Astrocyte (in vitro differentiated cells and primary cell): ENCODE results near the gene RAPGEF4. TPM values are rescaled to one million over a fixed set of nuclear protein-coding genes. Genes with fewer than 3 reads are reported as not detected.
A peak's percentile ranks its signal among the peaks of the same experiment; 100 is the strongest.

Source experiments
- DNase-seq: peaks from one replicate; pipeline ENCODE4 v3.0.0-alpha.2; 2010; ENCODE audit warnings: low read depth
- FAIRE-seq: peaks from 2 replicates; lab custom pipeline; 2011; peaks lifted over from hg19 to GRCh38; lab: Jason Lieb, UNC
- H2AFZ ChIP-seq: 2 replicates; pipeline ENCODE4 v1.6.0; 2012; ENCODE audit warnings: low read depth, low read length, inconsistent platforms
- H3K27ac ChIP-seq: 2 replicates; pipeline ENCODE4 v1.5.1; 2011; ENCODE audit warnings: low read depth, low read length, inconsistent platforms
- H3K27me3 ChIP-seq: 2 replicates; pipeline ENCODE4 v1.6.0; 2011; ENCODE audit warnings: low read length, inconsistent platforms; ENCODE audit not compliant: insufficient read depth
- H3K36me3 ChIP-seq: 2 replicates; pipeline ENCODE4 v1.5.1; 2011; ENCODE audit warnings: low read length, inconsistent platforms; ENCODE audit not compliant: insufficient read depth
- H3K4me1 ChIP-seq: 2 replicates; pipeline ENCODE4 v1.5.1; 2011; ENCODE audit warnings: low read length, inconsistent platforms; ENCODE audit not compliant: insufficient read depth
- H3K4me2 ChIP-seq: 2 replicates; pipeline ENCODE4 v1.6.0; 2012; ENCODE audit warnings: low read length, inconsistent platforms
- H3K4me3 ChIP-seq: 2 replicates; pipeline ENCODE4 v1.5.1; 2011; ENCODE audit warnings: low read depth, mild to moderate bottlenecking, low read length, inconsistent platforms; ENCODE audit not compliant: insufficient read depth
- H3K79me2 ChIP-seq: 2 replicates; pipeline ENCODE4 v1.6.0; 2012; ENCODE audit warnings: mild to moderate bottlenecking, low read length, inconsistent platforms; ENCODE audit not compliant: insufficient read depth
- H3K9ac ChIP-seq: 2 replicates; pipeline ENCODE4 v1.6.0; 2012; ENCODE audit warnings: mild to moderate bottlenecking, low read length, inconsistent platforms
- H3K9me3 ChIP-seq: 2 replicates; pipeline ENCODE4 v1.5.1; 2012; ENCODE audit warnings: low read depth, mild to moderate bottlenecking, low read length, inconsistent platforms; ENCODE audit not compliant: insufficient read depth
- H4K20me1 ChIP-seq: 2 replicates; pipeline ENCODE4 v1.6.0; 2012; ENCODE audit warnings: low read length, inconsistent platforms; ENCODE audit not compliant: insufficient read depth
- H3K27ac Mint-ChIP-seq: one replicate; pipeline ENCODE4 v1.8.0; 2021; ENCODE audit warnings: mild to moderate bottlenecking, mixed read lengths; ENCODE audit not compliant: unreplicated experiment
- H3K27me3 Mint-ChIP-seq: one replicate; pipeline ENCODE4 v1.8.0; 2021; ENCODE audit warnings: low read depth, mixed read lengths; ENCODE audit not compliant: unreplicated experiment
- H3K36me3 Mint-ChIP-seq: one replicate; pipeline ENCODE4 v1.8.0; 2021; ENCODE audit warnings: low read depth, mixed read lengths; ENCODE audit not compliant: unreplicated experiment
- H3K4me1 Mint-ChIP-seq: one replicate; pipeline ENCODE4 v1.8.0; 2021; ENCODE audit warnings: low read depth, mixed read lengths; ENCODE audit not compliant: unreplicated experiment
- H3K4me3 Mint-ChIP-seq: one replicate; pipeline ENCODE4 v1.8.0; 2021; ENCODE audit warnings: mild to moderate bottlenecking, moderate library complexity, mixed read lengths; ENCODE audit not compliant: unreplicated experiment
- H3K9me3 Mint-ChIP-seq: one replicate; pipeline ENCODE4 v1.8.0; 2021; ENCODE audit warnings: mild to moderate bottlenecking, mixed read lengths; ENCODE audit not compliant: unreplicated experiment
- EZH2 ChIP-seq: IDR thresholded peaks from 2 replicates; pipeline ENCODE4 v1.6.1; 2012; ENCODE audit warnings: mild to moderate bottlenecking, low read length, inconsistent platforms; ENCODE audit not compliant: insufficient read depth
- total RNA-seq: library from RNA; stranded (reverse); gene quantifications from 2 replicates; pipeline ENCODE4 v1.2.1, GENCODE V29; 2021
- TF ChIP-seq, protein P1 (sequence below): IDR thresholded peaks from 2 replicates; pipeline ENCODE4 v1.5.1; 2011; ENCODE audit warnings: low read depth, mild to moderate bottlenecking, inconsistent platforms, low read length, moderate library complexity; ENCODE audit not compliant: insufficient read depth

The RAPGEF4 gene
- total RNA-seq, 1 donor from 2014 or later: 1.1 TPM

DNA sequence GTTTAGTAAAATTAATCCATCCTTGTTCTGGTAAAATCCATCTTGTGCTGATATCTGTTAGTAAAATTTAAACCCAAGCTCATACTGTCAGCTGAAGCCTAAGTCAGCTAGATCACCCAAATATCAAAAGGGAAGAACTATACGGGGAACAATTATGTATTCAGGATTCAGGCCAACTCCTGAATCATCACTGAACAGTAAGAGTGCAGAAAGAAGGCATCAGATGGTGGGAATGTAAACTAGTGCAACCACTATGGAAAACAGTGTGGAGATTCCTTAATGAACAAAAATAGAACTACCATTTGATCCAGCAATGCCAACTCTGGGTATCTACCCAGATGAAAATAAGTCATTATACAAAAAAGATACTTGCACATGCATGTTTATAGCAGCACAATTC is 81.8 kb downstream of the RAPGEF4 start:
- H3K9me3 Mint-ChIP-seq: no peaks in the 10 kb centered on the region
- Histone ChIP-seq H3K9me3 (no peaks in the 10 kb centered on the region), H2AFZ (no peak overlapping the region), H3K4me3 (no peak overlapping the region), H3K9ac (no peak overlapping the region), H3K36me3 (no peaks in the 10 kb centered on the region), H3K27me3 (no peaks in the 10 kb centered on the region), H3K4me1 (peaks cover 6% of the 10 kb centered on the region), H3K27ac (no peak overlapping the region), H4K20me1 (no peaks in the 10 kb centered on the region), H3K4me2 (no peak overlapping the region), H3K79me2 (no peaks in the 10 kb centered on the region)
- no peaks in the 10 kb centered on the region for H3K27me3 Mint-ChIP-seq
- H3K27ac Mint-ChIP-seq: no peak overlapping the region
- DNase-seq (no peak), FAIRE-seq (no peak)
- TF ChIP-seq EZH2: no peak
- TF ChIP-seq, protein P1, sequence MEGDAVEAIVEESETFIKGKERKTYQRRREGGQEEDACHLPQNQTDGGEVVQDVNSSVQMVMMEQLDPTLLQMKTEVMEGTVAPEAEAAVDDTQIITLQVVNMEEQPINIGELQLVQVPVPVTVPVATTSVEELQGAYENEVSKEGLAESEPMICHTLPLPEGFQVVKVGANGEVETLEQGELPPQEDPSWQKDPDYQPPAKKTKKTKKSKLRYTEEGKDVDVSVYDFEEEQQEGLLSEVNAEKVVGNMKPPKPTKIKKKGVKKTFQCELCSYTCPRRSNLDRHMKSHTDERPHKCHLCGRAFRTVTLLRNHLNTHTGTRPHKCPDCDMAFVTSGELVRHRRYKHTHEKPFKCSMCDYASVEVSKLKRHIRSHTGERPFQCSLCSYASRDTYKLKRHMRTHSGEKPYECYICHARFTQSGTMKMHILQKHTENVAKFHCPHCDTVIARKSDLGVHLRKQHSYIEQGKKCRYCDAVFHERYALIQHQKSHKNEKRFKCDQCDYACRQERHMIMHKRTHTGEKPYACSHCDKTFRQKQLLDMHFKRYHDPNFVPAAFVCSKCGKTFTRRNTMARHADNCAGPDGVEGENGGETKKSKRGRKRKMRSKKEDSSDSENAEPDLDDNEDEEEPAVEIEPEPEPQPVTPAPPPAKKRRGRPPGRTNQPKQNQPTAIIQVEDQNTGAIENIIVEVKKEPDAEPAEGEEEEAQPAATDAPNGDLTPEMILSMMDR: no peak
- H3K36me3 Mint-ChIP-seq: no peaks in the 10 kb centered on the region
- no peak overlapping the region for H3K4me3 Mint-ChIP-seq
- peaks cover 5% of the 10 kb centered on the region for H3K4me1 Mint-ChIP-seq

DNA sequence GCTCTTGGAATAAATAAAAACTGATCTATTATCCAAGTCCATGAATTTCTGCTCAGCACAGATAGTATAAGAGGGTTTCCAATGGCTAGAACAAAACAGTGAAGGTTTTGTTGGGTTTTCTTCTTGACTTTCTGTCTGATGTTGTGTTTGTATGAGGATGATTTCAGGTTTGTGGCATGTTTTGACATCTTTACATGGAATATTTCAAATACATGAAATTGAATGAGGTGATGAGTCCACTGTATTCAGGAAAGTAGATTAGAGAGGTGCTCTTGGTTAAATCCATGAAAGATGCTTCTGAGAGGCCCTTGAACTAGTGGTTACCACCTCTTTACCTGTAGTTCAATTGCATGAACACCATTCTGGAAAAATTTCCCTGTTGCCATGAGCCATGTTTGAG is 84.3 kb downstream of the RAPGEF4 start:
- Mint-ChIP-seq H3K27me3 (no peaks in the 10 kb centered on the region), H3K4me3 (no peak overlapping the region), H3K36me3 (no peaks in the 10 kb centered on the region), H3K9me3 (no peaks in the 10 kb centered on the region), H3K27ac (no peak overlapping the region), H3K4me1 (peaks cover 25% of the 10 kb centered on the region)
- H3K9ac ChIP-seq: no peak overlapping the region
- DNase-seq (no peak), FAIRE-seq (no peak)
- no peak overlapping the region for H2AFZ ChIP-seq
- H4K20me1 ChIP-seq: no peaks in the 10 kb centered on the region
- H3K36me3 ChIP-seq: no peaks in the 10 kb centered on the region
- H3K9me3 ChIP-seq: no peaks in the 10 kb centered on the region
- H3K79me2 ChIP-seq: no peaks in the 10 kb centered on the region
- no peaks in the 10 kb centered on the region for H3K27me3 ChIP-seq
- TF ChIP-seq, protein P1: no peak
- no peak for TF ChIP-seq EZH2
- no peak overlapping the region for H3K4me2 ChIP-seq
- no peak overlapping the region for H3K4me3 ChIP-seq
- H3K27ac ChIP-seq: no peak overlapping the region
- peaks cover 6% of the 10 kb centered on the region for H3K4me1 ChIP-seq

DNA sequence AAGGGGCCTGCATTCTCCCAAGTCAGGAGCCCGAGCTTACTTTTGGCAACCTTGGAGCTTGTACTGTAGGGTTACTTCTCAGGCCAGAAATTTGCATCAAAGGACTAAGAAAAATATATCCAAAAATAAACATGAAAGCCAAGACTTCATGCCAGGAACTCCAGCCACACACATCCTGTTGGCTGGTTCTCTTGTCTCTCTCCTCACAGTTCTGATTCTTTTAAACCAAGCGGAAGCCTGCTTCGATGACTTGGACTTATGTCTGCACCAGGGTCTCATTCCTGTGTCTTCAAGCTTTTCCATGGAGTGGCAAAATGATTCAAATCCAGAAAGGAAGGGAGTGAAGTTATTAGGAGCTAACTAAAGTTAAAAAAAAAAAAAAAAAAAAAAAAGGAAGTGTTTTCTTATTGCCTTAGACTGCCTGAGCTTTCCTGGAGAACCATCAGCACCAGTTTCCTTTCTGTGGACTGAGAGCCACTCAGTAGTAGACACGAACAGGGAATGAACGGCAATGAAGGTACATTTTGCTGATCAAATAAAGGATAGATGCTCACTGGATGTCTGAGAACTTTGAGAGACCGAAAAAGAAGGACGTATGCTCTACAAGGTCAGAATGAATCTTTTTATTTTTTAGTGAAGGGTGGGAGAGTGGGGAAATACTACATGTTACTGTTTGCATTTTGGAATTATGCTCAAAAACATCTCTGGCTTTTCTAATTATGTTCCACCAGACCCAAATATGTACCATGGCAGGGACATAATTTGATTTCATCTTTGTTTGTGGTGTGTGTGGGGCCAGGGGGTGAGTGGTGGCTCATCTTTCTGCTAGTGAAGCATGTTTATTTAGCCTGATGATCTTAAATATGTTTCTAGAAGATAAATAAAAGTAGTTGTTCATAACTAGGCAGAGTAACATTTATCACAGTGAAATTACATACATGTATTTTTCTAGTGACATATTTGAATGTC is 86.0 kb downstream of the RAPGEF4 start:
- Histone ChIP-seq H3K36me3 (no peaks in the 10 kb centered on the region), H3K79me2 (no peaks in the 10 kb centered on the region), H3K4me1 (peaks cover 6% of the 10 kb centered on the region), H3K4me2 (no peak overlapping the region), H3K27ac (no peak overlapping the region), H3K27me3 (no peaks in the 10 kb centered on the region), H2AFZ (no peak overlapping the region), H3K4me3 (no peak overlapping the region), H3K9ac (no peak overlapping the region), H4K20me1 (no peaks in the 10 kb centered on the region), H3K9me3 (no peaks in the 10 kb centered on the region)
- Mint-ChIP-seq H3K9me3 (no peaks in the 10 kb centered on the region), H3K27ac (no peak overlapping the region), H3K4me1 (peaks cover 25% of the 10 kb centered on the region), H3K36me3 (no peaks in the 10 kb centered on the region), H3K4me3 (no peak overlapping the region), H3K27me3 (no peaks in the 10 kb centered on the region)
- TF ChIP-seq, protein P1: no peak
- no peak for TF ChIP-seq EZH2
- DNase-seq: peak; percentile 51
- no peak for FAIRE-seq
